AG20443 (cell line): ENCODE results near the gene CCDC160.
"Not testable (repeated sequence)": the region's sequence is repeated elsewhere in the genome, so short reads cannot be mapped to it uniquely, and the experiment has no call there.

Source experiments
- DNase-seq: peaks from one replicate; pipeline ENCODE4 v3.0.0; 2012; ENCODE audit warnings: low spot score, mixed read lengths

Gene CCDC160

GRCh38 chrX:134236626-134237614, at the start of gene CCDC160:
Gene CCDC160 (plus strand): TSS chrX:134237182. CDS start chrX:134244801, 7,619 bp downstream.
- DNase-seq: peak; percentile 40

DNA sequence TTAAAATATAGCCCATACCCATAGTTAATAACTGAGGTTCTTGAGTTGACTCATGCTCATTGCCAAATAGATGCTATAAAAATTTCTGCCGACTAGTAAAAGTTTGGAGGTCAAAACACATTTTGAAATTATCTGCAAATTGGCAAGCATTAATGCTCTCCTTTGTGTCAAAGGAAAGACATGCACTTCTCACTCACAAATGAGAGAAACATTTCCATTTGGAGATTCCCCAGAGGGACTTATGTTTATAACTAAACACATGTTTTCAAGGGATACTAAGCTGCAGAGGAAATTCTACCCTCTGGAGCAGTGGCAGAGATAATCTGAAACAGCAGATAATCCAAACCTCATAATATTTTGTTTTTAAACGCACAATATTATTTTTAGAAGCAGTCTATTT, 45.7 kb upstream of the CCDC160 start:
- DNase-seq: no peak

DNA sequence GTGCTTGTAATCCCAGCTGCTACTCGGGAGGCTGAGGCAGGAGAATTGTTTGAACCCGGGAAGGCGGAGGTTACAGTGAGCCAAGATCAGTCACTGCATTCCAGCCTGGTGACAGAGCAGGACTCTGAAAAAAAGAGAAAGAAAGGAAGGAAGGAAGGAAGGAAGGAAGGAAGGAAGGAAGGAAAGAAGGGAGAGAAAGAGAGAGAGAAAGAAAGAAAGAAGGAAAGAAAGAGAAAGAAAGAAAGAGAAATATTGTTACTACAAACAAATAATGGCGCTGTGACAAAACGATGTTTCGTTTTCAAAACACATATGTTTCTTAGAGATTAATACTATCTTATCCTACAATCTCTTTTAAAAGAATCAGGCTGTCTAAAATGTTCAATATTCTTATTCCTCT, 42.1 kb upstream of the CCDC160 start:
- DNase-seq: no peak

DNA sequence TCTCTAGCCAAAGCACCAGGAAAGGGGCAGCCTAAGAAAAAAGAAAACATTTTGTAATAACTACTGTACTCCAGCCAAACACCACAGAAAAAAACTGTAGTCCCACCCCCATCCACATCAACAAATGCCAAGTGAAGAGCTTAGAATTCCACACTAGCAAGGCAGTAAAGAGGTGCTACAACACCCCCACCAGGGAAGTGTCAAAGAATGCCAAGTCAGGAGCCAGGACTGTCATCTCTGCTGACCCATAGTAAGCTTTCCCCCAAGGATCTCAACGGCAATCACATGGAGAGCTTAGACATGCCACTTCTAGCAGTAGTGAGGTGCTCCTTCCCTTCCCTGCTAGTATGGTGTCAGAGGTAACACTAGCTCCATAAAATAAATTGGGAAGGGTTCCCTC, 34.4 kb upstream of the CCDC160 start:
- DNase-seq: no peak

- DNase-seq: no peak
These were observed 30.8 kb upstream of the CCDC160 start for GRCh38 chrX:134206221-134206620.

GRCh38 chrX:134210465-134210864, 26.5 kb upstream of the CCDC160 start:
- no peak for DNase-seq

GRCh38 chrX:134235236-134235635, 1.7 kb upstream of the CCDC160 start:
- DNase-seq: no peak

DNA sequence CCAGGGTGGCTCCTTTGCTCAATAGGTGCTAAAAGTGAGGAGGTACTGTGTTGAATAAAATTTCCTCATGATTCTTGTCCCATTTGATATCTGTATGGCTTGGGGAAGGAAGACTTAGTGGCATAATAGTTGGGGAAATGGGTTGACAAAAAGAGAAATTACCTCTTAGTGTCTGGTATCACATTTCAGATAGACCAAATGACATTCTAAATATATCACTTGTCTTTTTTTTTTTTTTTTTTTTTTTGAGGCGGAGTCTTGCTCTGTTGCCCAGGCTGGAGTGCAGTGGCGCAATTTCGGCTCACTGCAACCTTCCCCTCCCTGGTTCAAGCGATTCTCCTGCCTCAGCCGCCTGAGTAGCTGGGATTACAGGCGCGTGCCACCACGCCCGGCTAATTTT, 1.2 kb downstream of the CCDC160 start:
- not testable (repeated sequence) for DNase-seq

- DNase-seq: no peak
These were observed 2.0 kb downstream of the CCDC160 start for GRCh38 chrX:134239016-134239415.

DNA sequence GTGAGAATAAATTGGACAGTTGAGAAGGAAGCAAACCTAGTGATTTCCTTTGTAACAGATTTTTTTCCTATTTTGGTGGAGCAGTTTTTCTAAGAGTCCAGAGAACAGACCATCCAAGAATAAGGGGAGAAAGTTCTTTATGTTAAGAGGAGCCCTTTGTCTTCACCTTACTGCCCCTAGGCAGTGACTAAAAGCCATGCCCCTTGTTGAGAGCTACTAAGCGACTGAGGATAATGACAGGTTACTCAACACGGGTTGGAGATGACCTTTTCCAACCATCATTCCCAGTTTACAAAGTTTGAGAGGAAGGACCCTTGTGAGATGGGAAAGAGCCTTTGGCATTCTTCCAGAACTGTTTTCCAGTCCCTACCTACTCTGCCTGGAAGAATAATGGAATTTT, 3.2 kb downstream of the CCDC160 start:
- no peak for DNase-seq

DNA sequence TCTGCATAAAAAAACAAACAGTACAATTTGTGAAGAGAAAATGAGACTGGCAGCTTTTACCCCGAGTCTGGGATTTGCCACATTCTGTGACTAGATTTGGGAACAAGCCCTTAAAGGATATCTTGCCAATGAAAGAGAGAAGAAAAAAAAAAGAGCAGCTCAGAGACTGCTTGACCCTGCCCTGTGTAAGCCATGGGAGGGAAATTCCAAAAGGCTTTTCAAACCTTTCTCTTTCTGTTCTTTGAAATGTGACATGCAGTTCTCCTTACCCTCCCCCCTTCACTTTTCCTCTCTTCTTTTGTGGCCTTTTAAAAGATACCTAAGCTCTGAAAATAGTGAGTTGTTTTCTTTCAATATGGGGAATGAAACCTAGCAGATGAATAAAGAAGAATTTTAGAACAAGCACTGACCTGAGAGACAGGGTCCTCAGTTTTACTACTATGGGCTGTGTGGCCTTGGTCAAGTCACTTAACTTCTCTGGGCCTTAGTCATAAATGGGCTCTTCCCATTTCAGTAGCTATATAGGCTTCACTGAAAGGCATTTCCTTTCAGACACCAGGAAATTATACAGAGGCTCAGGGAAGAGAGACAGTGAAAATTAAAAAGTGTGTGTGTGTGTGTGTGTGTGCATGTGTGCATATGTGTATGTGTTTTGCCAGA, 5.1 kb downstream of the CCDC160 start:
- DNase-seq: no peak

- DNase-seq: no peak
These were observed 7.1 kb downstream of the CCDC160 start for GRCh38 chrX:134244043-134244442.

- no peak for DNase-seq
These were observed 9.3 kb downstream of the CCDC160 start for GRCh38 chrX:134246282-134246681.

- no peak for DNase-seq
These were observed 10.5 kb downstream of the CCDC160 start for GRCh38 chrX:134247492-134247891.

GRCh38 chrX:134249241-134249640, 12.3 kb downstream of the CCDC160 start:
- no peak for DNase-seq

GRCh38 chrX:134251241-134251640, 14.3 kb downstream of the CCDC160 start:
- DNase-seq: no peak

DNA sequence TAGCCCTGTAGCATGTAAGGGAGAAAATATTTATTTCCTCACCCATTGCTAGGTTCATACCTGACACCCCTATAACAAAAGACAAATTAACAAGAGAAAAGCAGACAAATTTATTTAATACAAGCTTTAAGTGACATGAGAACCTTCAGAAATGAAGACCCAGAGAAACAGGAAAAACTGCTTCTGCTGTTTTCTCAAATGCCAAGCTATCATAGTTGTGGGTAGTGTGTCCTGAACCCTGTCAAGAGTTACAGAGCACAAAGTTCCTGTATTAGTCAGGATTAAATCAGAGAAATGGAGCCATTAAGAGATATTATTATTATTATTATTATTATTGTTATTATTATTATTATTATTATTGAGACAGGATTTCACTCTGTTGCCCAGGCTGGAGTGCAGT, 17.5 kb downstream of the CCDC160 start:
- DNase-seq: no peak

- no peak for DNase-seq
These were observed 18.6 kb downstream of the CCDC160 start for GRCh38 chrX:134255555-134255954.

DNA sequence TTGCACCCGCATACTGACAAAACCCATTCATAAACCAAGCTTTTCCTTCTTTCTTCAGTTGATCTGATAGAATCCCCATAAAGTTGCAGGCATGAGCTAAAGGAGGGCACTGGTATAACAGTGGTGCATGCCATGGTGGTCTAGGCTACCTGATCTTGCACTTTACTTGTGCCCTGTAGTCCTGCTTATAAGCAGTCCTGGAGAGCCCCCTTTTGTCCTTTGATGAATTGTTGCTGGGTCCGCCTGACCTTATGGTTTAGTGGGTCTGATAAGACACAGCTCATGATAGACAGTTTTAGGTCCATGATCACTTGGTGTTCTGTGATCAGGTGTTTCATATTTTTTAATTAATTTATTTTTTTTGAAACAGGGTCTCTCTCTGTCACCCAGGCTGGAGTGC, 19.7 kb downstream of the CCDC160 start:
- no peak for DNase-seq

- DNase-seq: no peak
These were observed 21.2 kb downstream of the CCDC160 start for GRCh38 chrX:134258202-134258601.

DNA sequence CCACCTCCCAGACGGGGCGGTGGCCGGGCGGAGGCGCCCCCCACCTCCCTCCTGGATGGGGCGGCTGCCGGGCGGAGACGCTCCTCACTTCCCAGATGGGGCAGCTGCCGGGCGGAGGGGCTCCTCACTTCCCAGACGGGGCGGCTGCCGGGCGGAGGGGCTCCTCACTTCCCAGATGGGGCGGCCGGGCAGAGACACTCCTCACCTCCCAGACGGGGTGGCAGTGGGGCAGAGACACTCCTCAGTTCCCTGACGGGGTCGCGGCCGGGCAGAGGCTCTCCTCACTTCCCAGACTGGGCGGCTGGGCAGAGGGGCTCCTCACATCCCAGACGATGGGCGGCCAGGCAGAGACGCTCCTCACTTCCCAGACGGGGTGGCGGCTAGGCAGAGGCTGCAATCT, 49.0 kb downstream of the CCDC160 start:
- not testable (repeated sequence) for DNase-seq

DNA sequence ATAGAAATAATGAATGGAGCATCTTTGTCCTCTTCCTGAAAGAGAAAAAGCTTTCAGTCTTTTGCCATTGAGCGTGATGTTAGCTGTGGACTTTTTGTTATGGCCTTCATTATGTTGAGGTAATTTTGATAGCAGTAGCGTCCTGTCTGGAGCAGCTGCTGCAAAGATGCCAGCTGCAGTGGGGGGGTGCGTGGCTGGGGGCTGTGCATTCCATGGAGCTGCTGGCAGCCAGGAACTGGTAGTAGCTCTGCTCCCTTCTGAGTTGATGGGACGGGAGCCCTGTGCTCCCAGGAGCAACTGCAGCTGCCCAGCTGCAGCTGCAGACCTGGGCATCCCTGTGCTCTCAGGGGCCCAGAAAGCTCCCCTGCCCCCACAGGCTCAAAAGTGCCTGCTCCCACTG, 50.4 kb downstream of the CCDC160 start:
- DNase-seq: no peak

DNA sequence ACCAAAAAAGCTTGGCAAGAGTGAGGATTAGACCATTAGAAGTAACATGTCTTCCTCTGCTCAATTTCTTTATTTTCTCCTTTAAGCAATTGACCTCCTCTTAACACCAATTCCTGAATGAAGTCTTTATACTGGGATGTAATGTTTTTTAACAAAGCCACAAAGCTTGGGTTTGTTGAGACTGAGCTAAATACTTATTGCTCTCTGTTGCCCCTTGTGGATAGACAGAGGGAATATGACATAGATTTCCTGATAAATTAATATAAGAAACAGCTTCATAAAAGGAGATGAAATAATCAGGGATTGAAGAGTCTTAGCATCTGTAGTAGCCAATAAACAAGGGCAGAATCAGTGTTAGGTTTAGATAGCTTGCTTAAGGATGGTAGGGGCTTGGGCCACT, 57.6 kb downstream of the CCDC160 start:
- no peak for DNase-seq
